C4-2B (cell line): ENCODE data around the gene DAPK1.

ENCODE experiments used
- ZFX ChIP-seq: fragments of 450-650 bp; IDR thresholded peaks from 2 replicates; pipeline ENCODE4 v1.6.1; 2017
- TF ChIP-seq, protein P1 (sequence below): fragments of 450-650 bp; conservative IDR thresholded peaks from 2 replicates; pipeline ENCODE4 v1.5.1; 2017; ENCODE audit warnings: mild to moderate bottlenecking

DNA sequence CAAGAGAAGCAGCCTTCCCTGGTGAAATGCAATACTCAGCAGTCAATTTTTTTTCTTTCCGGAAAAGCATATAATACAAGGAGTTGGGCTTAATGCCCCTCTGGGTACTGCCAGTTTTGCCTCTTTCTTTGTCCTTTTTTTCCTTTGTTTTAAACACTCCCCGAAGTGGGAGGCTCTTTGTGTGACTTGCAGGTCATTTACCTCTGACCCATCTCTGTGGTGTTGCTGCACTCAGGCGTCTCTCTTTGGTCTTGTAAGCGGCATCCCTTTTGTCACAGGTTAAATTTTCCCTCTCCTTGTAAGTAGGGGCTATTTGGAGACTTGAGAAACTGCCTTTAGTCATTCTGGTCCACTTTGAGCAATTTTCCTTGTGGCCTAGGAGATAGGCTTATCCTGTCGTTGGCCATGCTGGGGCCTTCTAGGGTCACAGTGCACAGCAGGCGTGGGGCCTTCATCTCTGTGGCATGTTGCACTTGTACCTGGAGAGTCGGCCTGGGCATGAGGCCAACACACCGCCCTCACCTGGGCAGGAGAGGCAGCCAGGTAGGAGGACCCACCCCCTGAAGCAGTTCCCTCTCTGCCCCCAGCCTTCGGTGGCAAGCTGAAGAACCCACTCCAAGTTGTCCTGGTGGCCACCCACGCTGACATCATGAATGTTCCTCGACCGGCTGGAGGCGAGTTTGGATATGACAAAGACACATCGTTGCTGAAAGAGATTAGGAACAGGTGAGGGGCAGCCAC is 200.6 kb downstream of the DAPK1 start:
- TF ChIP-seq, protein P1, sequence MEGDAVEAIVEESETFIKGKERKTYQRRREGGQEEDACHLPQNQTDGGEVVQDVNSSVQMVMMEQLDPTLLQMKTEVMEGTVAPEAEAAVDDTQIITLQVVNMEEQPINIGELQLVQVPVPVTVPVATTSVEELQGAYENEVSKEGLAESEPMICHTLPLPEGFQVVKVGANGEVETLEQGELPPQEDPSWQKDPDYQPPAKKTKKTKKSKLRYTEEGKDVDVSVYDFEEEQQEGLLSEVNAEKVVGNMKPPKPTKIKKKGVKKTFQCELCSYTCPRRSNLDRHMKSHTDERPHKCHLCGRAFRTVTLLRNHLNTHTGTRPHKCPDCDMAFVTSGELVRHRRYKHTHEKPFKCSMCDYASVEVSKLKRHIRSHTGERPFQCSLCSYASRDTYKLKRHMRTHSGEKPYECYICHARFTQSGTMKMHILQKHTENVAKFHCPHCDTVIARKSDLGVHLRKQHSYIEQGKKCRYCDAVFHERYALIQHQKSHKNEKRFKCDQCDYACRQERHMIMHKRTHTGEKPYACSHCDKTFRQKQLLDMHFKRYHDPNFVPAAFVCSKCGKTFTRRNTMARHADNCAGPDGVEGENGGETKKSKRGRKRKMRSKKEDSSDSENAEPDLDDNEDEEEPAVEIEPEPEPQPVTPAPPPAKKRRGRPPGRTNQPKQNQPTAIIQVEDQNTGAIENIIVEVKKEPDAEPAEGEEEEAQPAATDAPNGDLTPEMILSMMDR = no peak; the same call in 1 of the 2 replicates
- TF ChIP-seq ZFX = no peak
